GM18511 (cell line): ENCODE results near the gene CRTC2.

Experiments
- ATAC-seq: cut with Tn5 transposase; IDR thresholded peaks from one replicate; pipeline ENCODE4 v1.9.1; 2021; ENCODE audit warnings: mild to moderate bottlenecking, moderate library complexity; ENCODE audit not compliant: unreplicated experiment

Gene CRTC2

GRCh38 chr1:153946622-153947241, 11.7 kb downstream of the CRTC2 start, which contains the start of gene DENND4B:
Gene DENND4B, minus strand, starts transcription at chr1:153946718. Its CDS starts 2,344 bp downstream, at chr1:153944374.
- peak; percentile 69 for ATAC-seq

- peak; percentile 73 for ATAC-seq
These were observed 12.4 kb downstream of the CRTC2 start for GRCh38 chr1:153945795-153946621.

GRCh38 chr1:153945131-153945794, 13.1 kb downstream of the CRTC2 start:
- ATAC-seq: peak; percentile 15

- ATAC-seq: no peak
These were observed 13.6 kb downstream of the CRTC2 start for GRCh38 chr1:153944827-153945117.

- no peak for ATAC-seq
These were observed 14.2 kb downstream of the CRTC2 start for GRCh38 chr1:153944005-153944826.

GRCh38 chr1:153942766-153943549, 15.5 kb downstream of the CRTC2 start:
- no peak for ATAC-seq

GRCh38 chr1:153941826-153942725, 16.3 kb downstream of the CRTC2 start:
- no peak for ATAC-seq

- ATAC-seq: no peak
These were observed 17.7 kb downstream of the CRTC2 start for GRCh38 chr1:153940756-153941155.

GRCh38 chr1:153939476-153939875, 18.9 kb downstream of the CRTC2 start:
- ATAC-seq: no peak

- ATAC-seq: no peak
These were observed 19.4 kb downstream of the CRTC2 start for GRCh38 chr1:153938996-153939395.

GRCh38 chr1:153937331-153937730, 21.1 kb downstream of the CRTC2 start:
- ATAC-seq: no peak

GRCh38 chr1:153936011-153936802, 22.2 kb downstream of the CRTC2 start:
- no peak for ATAC-seq

GRCh38 chr1:153934746-153935145, 23.7 kb downstream of the CRTC2 start:
- ATAC-seq: no peak

GRCh38 chr1:153933955-153934354, 24.5 kb downstream of the CRTC2 start:
- ATAC-seq: no peak

GRCh38 chr1:153933430-153933829, 25.0 kb downstream of the CRTC2 start:
- ATAC-seq: no peak

GRCh38 chr1:153932156-153933131, 26.0 kb downstream of the CRTC2 start:
- no peak for ATAC-seq
